Measurements from ENCODE around the gene NHLRC4. TPM values are rescaled to one million over a fixed set of nuclear protein-coding genes. Genes with fewer than 3 reads are reported as not detected.

NHLRC4 gene
- polyA plus RNA-seq, 3 donors from 2014 or later = 0.42 to 0.61 TPM; not detected in 1

GRCh38 chr16:585351-585750 is 18.5 kb downstream of the NHLRC4 start:
- H3K36me3 Mint-ChIP-seq = no peaks in the 10 kb centered on the region
- no peak for DNase-seq
- no peaks in the 10 kb centered on the region for H3K9me3 Mint-ChIP-seq
- peaks cover 8 to 16% (median 9%) of the 10 kb centered on the region in 3 donors for H3K27me3 Mint-ChIP-seq (ENCODE audit: low read depth in 3 of 3)
- peaks cover 11% of the 10 kb centered on the region in 2 donors for H3K4me1 Mint-ChIP-seq
- H3K27ac Mint-ChIP-seq = no peak overlapping the region
- H3K4me3 Mint-ChIP-seq = no peak overlapping the region

GRCh38 chr16:586047-586644 is 19.3 kb downstream of the NHLRC4 start:
- Mint-ChIP-seq H3K4me1 (peaks cover 18 to 19% of the 10 kb centered on the region in 2 donors), H3K9me3 (no peaks in the 10 kb centered on the region), H3K36me3 (no peaks in the 10 kb centered on the region), H3K27me3 (ENCODE audit: low read depth in 3 of 3) (peaks cover 11 to 21% (median 13%) of the 10 kb centered on the region in 3 donors), H3K27ac (peak overlapping the region in 1 of 6 donors; percentile 7), H3K4me3 (no peak overlapping the region)
- DNase-seq = no peak

- Mint-ChIP-seq H3K4me1 (peaks cover 21 to 26% of the 10 kb centered on the region in 2 donors), H3K27ac (peak overlapping the region in 5 of 6 donors; percentile 7 to 88 (median 83)), H3K36me3 (no peaks in the 10 kb centered on the region), H3K4me3 (peak overlapping the region; percentile 71 to 97 (median 92)), H3K27me3 (ENCODE audit: low read depth in 3 of 3) (peaks cover 11 to 21% (median 13%) of the 10 kb centered on the region in 3 donors), H3K9me3 (no peaks in the 10 kb centered on the region)
- DNase-seq = no peak
Measured at GRCh38 chr16:586645-587590, 20.1 kb downstream of the NHLRC4 start.

GRCh38 chr16:588639-588888 is 21.8 kb downstream of the NHLRC4 start:
- Mint-ChIP-seq H3K4me1 (peaks cover 30 to 33% of the 10 kb centered on the region in 2 donors), H3K27ac (peak overlapping the region; percentile 93 to 99 (median 98)), H3K4me3 (peak overlapping the region; percentile 92 to 97 (median 94)), H3K36me3 (no peaks in the 10 kb centered on the region), H3K9me3 (no peaks in the 10 kb centered on the region), H3K27me3 (ENCODE audit: low read depth in 3 of 3) (peaks cover 11 to 21% (median 13%) of the 10 kb centered on the region in 3 donors)
- no peak for DNase-seq

GRCh38 chr16:588889-589657 is 22.3 kb downstream of the NHLRC4 start:
- Mint-ChIP-seq H3K4me1 (peaks cover 32 to 36% of the 10 kb centered on the region in 2 donors), H3K27ac (peak overlapping the region; percentile 93 to 100 (median 100)), H3K4me3 (peak overlapping the region; percentile 94 to 100 (median 98)), H3K27me3 (ENCODE audit: low read depth in 3 of 3) (peaks cover 11 to 23% (median 14%) of the 10 kb centered on the region in 3 donors), H3K36me3 (no peaks in the 10 kb centered on the region), H3K9me3 (no peaks in the 10 kb centered on the region)
- peak; percentile 99 to 100 (median 99) for DNase-seq

- peaks cover 11 to 23% (median 15%) of the 10 kb centered on the region in 3 donors for H3K27me3 Mint-ChIP-seq (ENCODE audit: low read depth in 3 of 3)
- peak within 1 kb of the TSS; percentile 93 to 100 (median 100) for H3K27ac Mint-ChIP-seq
- H3K4me1 Mint-ChIP-seq = peaks cover 33 to 42% of the 10 kb centered on the region in 2 donors
- peak within 1 kb of the TSS; percentile 93 to 100 (median 98) for H3K4me3 Mint-ChIP-seq
- no peaks in the 10 kb centered on the region for H3K9me3 Mint-ChIP-seq
- peak; percentile 99 for DNase-seq
- H3K36me3 Mint-ChIP-seq = no peaks in the 10 kb centered on the region
Measured at GRCh38 chr16:589658-590187, 22.9 kb downstream of the NHLRC4 start, which contains the start of gene RAB40C. RAB40C (plus strand) TSS chr16:590066; CDS start chr16:590292, 226 bp downstream.

GRCh38 chr16:590188-590814 is 23.5 kb downstream of the NHLRC4 start:
- H3K4me1 Mint-ChIP-seq = peaks cover 33 to 42% of the 10 kb centered on the region in 2 donors
- DNase-seq = no peak
- H3K9me3 Mint-ChIP-seq = no peaks in the 10 kb centered on the region
- peak overlapping the region; percentile 43 to 93 (median 86) for H3K27ac Mint-ChIP-seq
- H3K4me3 Mint-ChIP-seq = peak overlapping the region; percentile 78 to 91 (median 87)
- H3K27me3 Mint-ChIP-seq (ENCODE audit: low read depth in 3 of 3) = peaks cover 11 to 23% (median 15%) of the 10 kb centered on the region in 3 donors
- H3K36me3 Mint-ChIP-seq = no peaks in the 10 kb centered on the region

GRCh38 chr16:590815-591200 is 24.0 kb downstream of the NHLRC4 start:
- Mint-ChIP-seq H3K4me3 (peak overlapping the region; percentile 78 to 91 (median 87)), H3K36me3 (no peaks in the 10 kb centered on the region), H3K27ac (peak overlapping the region; percentile 43 to 89 (median 83)), H3K27me3 (ENCODE audit: low read depth in 3 of 3) (peaks cover 11 to 21% (median 15%) of the 10 kb centered on the region in 3 donors), H3K4me1 (peaks cover 33 to 42% of the 10 kb centered on the region in 2 donors), H3K9me3 (no peaks in the 10 kb centered on the region)
- DNase-seq = no peak

- H3K36me3 Mint-ChIP-seq = no peaks in the 10 kb centered on the region
- H3K27ac Mint-ChIP-seq = peak overlapping the region; percentile 43 to 89 (median 83)
- peaks cover 35 to 42% of the 10 kb centered on the region in 2 donors for H3K4me1 Mint-ChIP-seq
- no peaks in the 10 kb centered on the region for H3K9me3 Mint-ChIP-seq
- peaks cover 11 to 19% (median 15%) of the 10 kb centered on the region in 3 donors for H3K27me3 Mint-ChIP-seq (ENCODE audit: low read depth in 3 of 3)
- H3K4me3 Mint-ChIP-seq = peak overlapping the region; percentile 78 to 91 (median 87)
- DNase-seq = no peak
Measured at GRCh38 chr16:591231-591630, 24.4 kb downstream of the NHLRC4 start.

- peak overlapping the region in 4 of 5 donors; percentile 78 to 91 (median 85) for H3K4me3 Mint-ChIP-seq
- H3K36me3 Mint-ChIP-seq = no peaks in the 10 kb centered on the region
- DNase-seq = no peak
- H3K27ac Mint-ChIP-seq = peak overlapping the region in 1 of 6 donors; percentile 64
- H3K9me3 Mint-ChIP-seq = no peaks in the 10 kb centered on the region
- peaks cover 35 to 42% of the 10 kb centered on the region in 2 donors for H3K4me1 Mint-ChIP-seq
- peaks cover 11 to 19% (median 15%) of the 10 kb centered on the region in 3 donors for H3K27me3 Mint-ChIP-seq (ENCODE audit: low read depth in 3 of 3)
Measured at GRCh38 chr16:591892-592517, 25.2 kb downstream of the NHLRC4 start.

- Mint-ChIP-seq H3K9me3 (no peaks in the 10 kb centered on the region), H3K4me1 (peaks cover 33 to 37% of the 10 kb centered on the region in 2 donors), H3K4me3 (no peak overlapping the region), H3K36me3 (no peaks in the 10 kb centered on the region), H3K27me3 (ENCODE audit: low read depth in 3 of 3) (peaks cover 11 to 19% (median 15%) of the 10 kb centered on the region in 3 donors), H3K27ac (no peak overlapping the region)
- DNase-seq = no peak
Measured at GRCh38 chr16:592518-593306, 25.9 kb downstream of the NHLRC4 start.

- DNase-seq = no peak
- no peaks in the 10 kb centered on the region for H3K9me3 Mint-ChIP-seq
- peaks cover 26 to 34% of the 10 kb centered on the region in 2 donors for H3K4me1 Mint-ChIP-seq
- H3K27ac Mint-ChIP-seq = peak overlapping the region in 1 of 6 donors; percentile 45
- peaks cover 11 to 19% (median 12%) of the 10 kb centered on the region in 3 donors for H3K27me3 Mint-ChIP-seq (ENCODE audit: low read depth in 3 of 3)
- no peak overlapping the region for H3K4me3 Mint-ChIP-seq
- H3K36me3 Mint-ChIP-seq = no peaks in the 10 kb centered on the region
Measured at GRCh38 chr16:593406-593805, 26.6 kb downstream of the NHLRC4 start.

All from immature natural killer cell (primary cell).